HEK293 (cell line): Measurements from ENCODE around the gene ANKRD40CL.
"Not testable (repeated sequence)": the region's sequence is repeated elsewhere in the genome, so short reads cannot be mapped to it uniquely, and the experiment has no call there.

Experiments
- CTCF ChIA-PET: fragments of 350-600 bp; formaldehyde crosslinking; extraction: SDS; loops from one replicate; lab custom pipeline; 2021; ENCODE audit warnings: antibody characterized with exemption; lab: Yijun Ruan, JAX
- POLR2A ChIA-PET: fragments of 300-600 bp; formaldehyde crosslinking; extraction: SDS; loops from one replicate; lab custom pipeline; 2020; ENCODE audit warnings: antibody characterized with exemption, inconsistent platforms; lab: Yijun Ruan, JAX
- H3K27ac ChIP-seq: fragments of 200-500 bp; sonication (Bioruptor generic); 2 replicates; pipeline ENCODE4 v1.5.1; 2014; ENCODE audit warnings: low read depth, low read length, control low read depth, inconsistent platforms; ENCODE audit errors: extremely low read depth
- H3K36me3 ChIP-seq, 2 experiments: fragments of 200-500 bp in 1 of 2; sonication (Bioruptor generic) in 1 of 2; 1 replicate in 1 of 2; 2 replicates in 1 of 2; pipeline ENCODE4 v1.5.1; 2014 to 2017; ENCODE audit warnings: inconsistent platforms in 2 of 2, low read length in 2 of 2; ENCODE audit not compliant: control insufficient read depth in 2 of 2, insufficient read depth in 1 of 2
- H3K4me1 ChIP-seq: fragments of 200-500 bp; sonication (Bioruptor generic); 2 replicates; pipeline ENCODE4 v1.5.1; 2014; ENCODE audit warnings: mild to moderate bottlenecking, low read length, inconsistent platforms; ENCODE audit not compliant: control insufficient read depth, insufficient read depth
- H3K4me3 ChIP-seq: 2 replicates; pipeline ENCODE4 v1.5.1; 2011; ENCODE audit warnings: low read depth, mild to moderate bottlenecking, control low read depth, low read length, moderate library complexity
- H3K9me3 ChIP-seq: fragments of 200-500 bp; sonication (Bioruptor generic); 2 replicates; pipeline ENCODE4 v1.5.1; 2014; ENCODE audit warnings: low read depth, low read length, inconsistent platforms; ENCODE audit not compliant: control insufficient read depth, insufficient read depth
- ZFP41 ChIP-seq: fragments of 450-650 bp; formaldehyde crosslinking; IDR thresholded peaks from 2 replicates; pipeline ENCODE4 v1.5.1; 2016; ENCODE audit warnings: missing biosample characterization, missing genetic modification characterization, borderline replicate concordance
- ZNF121 ChIP-seq: fragments of 450-650 bp; formaldehyde crosslinking; IDR thresholded peaks from 2 replicates; pipeline ENCODE4 v1.5.1; 2016; ENCODE audit warnings: missing biosample characterization, missing genetic modification characterization
- ZNF341 ChIP-seq: fragments of 450-650 bp; formaldehyde crosslinking; IDR thresholded peaks from 2 replicates; pipeline ENCODE4; 2016; ENCODE audit warnings: low read depth, missing biosample characterization, missing genetic modification characterization
- ZNF416 ChIP-seq: fragments of 450-650 bp; formaldehyde crosslinking; IDR thresholded peaks from 2 replicates; pipeline ENCODE4 v1.5.1; 2016; ENCODE audit warnings: missing biosample characterization, missing genetic modification characterization
- ZNF785 ChIP-seq: fragments of 450-650 bp; formaldehyde crosslinking; IDR thresholded peaks from 2 replicates; pipeline ENCODE4 v1.5.1; 2016; ENCODE audit warnings: missing biosample characterization, missing genetic modification characterization
- ZSCAN23 ChIP-seq: fragments of 450-650 bp; formaldehyde crosslinking; IDR thresholded peaks from 2 replicates; pipeline ENCODE4 v1.5.1; 2016; ENCODE audit warnings: missing biosample characterization, missing genetic modification characterization
- TF ChIP-seq, protein P1 (sequence below): fragments of 450-650 bp; formaldehyde crosslinking; IDR thresholded peaks from 2 replicates; pipeline ENCODE4 v1.5.1; 2016; ENCODE audit warnings: missing biosample characterization, missing genetic modification characterization
- TF ChIP-seq, protein P2 (sequence below): fragments of 450-650 bp; formaldehyde crosslinking; IDR thresholded peaks from 2 replicates; pipeline ENCODE4 v1.5.1; 2016; ENCODE audit warnings: missing biosample characterization, missing genetic modification characterization
- TF ChIP-seq, protein P3 (sequence below): fragments of 450-650 bp; formaldehyde crosslinking; IDR thresholded peaks from 2 replicates; pipeline ENCODE4 v1.5.1; 2017; ENCODE audit warnings: missing biosample characterization, missing genetic modification characterization

Gene ANKRD40CL

DNA sequence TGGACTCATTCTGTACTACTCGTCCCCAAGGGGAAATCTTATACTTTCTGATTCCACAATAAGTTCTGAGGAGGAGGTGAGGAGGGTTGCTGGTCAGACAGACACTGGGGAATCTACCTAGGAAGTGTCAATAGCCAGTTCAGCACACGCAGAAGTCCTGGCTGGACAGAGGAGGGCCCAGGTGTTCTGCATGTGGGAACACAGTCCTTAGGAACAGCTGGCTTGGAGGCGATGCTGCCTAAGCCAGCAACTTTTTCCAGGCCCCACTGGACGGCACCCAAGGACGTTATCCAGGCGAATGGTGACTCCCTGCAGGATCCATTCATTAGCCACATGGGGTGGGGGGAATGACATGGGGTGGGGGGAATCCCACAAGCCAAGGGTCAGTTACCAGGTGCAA, 38.2 kb upstream of the ANKRD40CL start:
- Histone ChIP-seq H3K4me3 (no peak overlapping the region), H3K4me1 (no peaks in the 10 kb centered on the region; the same call in 1 of the 2 replicates), H3K27ac (no peak overlapping the region), H3K36me3 (no peaks in the 10 kb centered on the region), H3K9me3 (no peaks in the 10 kb centered on the region)
- ChIA-PET CTCF (interaction anchor here (1.1 to 3.3 kb wide), 4 partner anchors 10 to 37 kb away, joined by 3 to 20 read pairs (median 6); no protein-coding TSS in a partner anchor), POLR2A (no interaction called here)
- TF ChIP-seq, protein P1, sequence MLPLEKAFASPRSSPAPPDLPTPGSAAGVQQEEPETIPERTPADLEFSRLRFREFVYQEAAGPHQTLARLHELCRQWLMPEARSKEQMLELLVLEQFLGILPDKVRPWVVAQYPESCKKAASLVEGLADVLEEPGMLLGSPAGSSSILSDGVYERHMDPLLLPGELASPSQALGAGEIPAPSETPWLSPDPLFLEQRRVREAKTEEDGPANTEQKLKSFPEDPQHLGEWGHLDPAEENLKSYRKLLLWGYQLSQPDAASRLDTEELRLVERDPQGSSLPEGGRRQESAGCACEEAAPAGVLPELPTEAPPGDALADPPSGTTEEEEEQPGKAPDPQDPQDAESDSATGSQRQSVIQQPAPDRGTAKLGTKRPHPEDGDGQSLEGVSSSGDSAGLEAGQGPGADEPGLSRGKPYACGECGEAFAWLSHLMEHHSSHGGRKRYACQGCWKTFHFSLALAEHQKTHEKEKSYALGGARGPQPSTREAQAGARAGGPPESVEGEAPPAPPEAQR (tag by site-specific recombination): no peak
- TF ChIP-seq ZNF785 (tag by site-specific recombination): no peak
- no peak for TF ChIP-seq ZFP41 (tag by site-specific recombination)
- TF ChIP-seq, protein P2, sequence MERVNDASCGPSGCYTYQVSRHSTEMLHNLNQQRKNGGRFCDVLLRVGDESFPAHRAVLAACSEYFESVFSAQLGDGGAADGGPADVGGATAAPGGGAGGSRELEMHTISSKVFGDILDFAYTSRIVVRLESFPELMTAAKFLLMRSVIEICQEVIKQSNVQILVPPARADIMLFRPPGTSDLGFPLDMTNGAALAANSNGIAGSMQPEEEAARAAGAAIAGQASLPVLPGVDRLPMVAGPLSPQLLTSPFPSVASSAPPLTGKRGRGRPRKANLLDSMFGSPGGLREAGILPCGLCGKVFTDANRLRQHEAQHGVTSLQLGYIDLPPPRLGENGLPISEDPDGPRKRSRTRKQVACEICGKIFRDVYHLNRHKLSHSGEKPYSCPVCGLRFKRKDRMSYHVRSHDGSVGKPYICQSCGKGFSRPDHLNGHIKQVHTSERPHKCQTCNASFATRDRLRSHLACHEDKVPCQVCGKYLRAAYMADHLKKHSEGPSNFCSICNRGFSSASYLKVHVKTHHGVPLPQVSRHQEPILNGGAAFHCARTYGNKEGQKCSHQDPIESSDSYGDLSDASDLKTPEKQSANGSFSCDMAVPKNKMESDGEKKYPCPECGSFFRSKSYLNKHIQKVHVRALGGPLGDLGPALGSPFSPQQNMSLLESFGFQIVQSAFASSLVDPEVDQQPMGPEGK (tag by site-specific recombination): no peak
- no peak for TF ChIP-seq ZNF416
- TF ChIP-seq, all 188 proteins: peak for 0

DNA sequence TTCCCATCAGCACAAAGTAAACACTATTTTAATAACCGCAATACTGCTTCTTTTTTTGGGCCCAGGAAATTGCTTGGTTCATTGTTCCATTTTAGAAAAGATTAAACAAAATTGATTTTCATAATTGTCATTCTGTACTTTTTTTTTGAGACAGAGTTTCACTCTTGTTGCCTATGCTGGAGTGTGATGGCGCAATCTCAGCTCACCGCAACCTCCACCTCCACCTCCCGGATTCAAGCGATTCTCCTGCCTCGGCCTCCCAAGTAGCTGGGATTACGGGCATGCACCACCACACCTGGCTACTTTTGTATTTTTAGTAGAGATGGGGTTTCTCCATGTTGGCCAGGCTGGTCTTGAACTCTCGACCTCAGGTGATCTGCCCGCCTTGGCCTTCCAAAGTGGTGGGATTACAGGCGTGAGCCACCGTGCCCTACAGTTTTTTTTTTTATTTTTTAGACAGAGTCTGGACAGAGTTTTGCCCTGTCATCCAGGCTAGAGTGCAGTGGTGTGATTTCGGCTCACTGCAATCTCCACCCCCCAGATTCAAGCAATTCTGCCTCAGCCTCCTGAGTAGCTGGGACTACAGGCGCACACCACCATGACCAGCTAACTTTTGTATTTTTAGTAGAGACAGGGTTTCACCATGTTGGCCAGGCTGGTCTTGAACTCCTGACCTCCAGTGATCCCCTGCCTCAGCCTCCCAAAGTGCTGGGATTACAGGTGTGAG, 37.6 kb upstream of the ANKRD40CL start:
- H3K4me3 ChIP-seq, H3K36me3 ChIP-seq, H3K9me3 ChIP-seq, H3K27ac ChIP-seq, POLR2A ChIA-PET, H3K4me1 ChIP-seq: not testable (repeated sequence)
- CTCF ChIA-PET: interaction anchor here (0.6 to 3.3 kb wide), 3 partner anchors 13 to 123 kb away, joined by 3 to 20 read pairs (median 4); no protein-coding TSS in a partner anchor

DNA sequence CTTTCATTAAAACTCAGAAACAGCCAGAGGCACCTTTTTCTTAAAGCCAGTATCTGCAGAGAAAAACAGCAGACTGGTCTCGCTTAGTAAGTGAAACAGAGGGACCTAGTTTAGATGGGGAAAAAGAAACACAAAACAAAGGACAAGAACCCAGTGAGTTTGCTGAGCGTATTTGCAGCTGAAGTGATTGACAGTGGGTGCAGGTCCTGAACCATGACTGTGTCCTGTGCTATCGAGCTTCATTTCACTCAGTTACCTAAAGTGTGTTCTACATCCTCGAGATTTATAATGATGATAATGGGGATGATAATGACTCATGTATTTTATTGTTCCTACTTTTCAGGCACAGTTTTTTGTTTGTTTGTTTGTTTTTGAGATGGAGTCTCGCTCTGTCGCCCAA, 36.4 kb upstream of the ANKRD40CL start:
- no peaks in the 10 kb centered on the region for H3K36me3 ChIP-seq
- H3K4me1 ChIP-seq: no peaks in the 10 kb centered on the region; the same call in 1 of the 2 replicates
- no peak overlapping the region for H3K27ac ChIP-seq
- ChIA-PET POLR2A (no interaction called here), CTCF (interaction anchor here (0.8 to 5.0 kb wide), 5 partner anchors 11 to 169 kb away, joined by 3 to 41 read pairs (median 3); no protein-coding TSS in a partner anchor)
- TF ChIP-seq ZNF341 (tag by site-specific recombination): no peak
- TF ChIP-seq, protein P3, sequence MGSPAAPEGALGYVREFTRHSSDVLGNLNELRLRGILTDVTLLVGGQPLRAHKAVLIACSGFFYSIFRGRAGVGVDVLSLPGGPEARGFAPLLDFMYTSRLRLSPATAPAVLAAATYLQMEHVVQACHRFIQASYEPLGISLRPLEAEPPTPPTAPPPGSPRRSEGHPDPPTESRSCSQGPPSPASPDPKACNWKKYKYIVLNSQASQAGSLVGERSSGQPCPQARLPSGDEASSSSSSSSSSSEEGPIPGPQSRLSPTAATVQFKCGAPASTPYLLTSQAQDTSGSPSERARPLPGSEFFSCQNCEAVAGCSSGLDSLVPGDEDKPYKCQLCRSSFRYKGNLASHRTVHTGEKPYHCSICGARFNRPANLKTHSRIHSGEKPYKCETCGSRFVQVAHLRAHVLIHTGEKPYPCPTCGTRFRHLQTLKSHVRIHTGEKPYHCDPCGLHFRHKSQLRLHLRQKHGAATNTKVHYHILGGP (tag by site-specific recombination): peak; percentile 74
- H3K4me3 ChIP-seq: no peak overlapping the region
- no peaks in the 10 kb centered on the region for H3K9me3 ChIP-seq

DNA sequence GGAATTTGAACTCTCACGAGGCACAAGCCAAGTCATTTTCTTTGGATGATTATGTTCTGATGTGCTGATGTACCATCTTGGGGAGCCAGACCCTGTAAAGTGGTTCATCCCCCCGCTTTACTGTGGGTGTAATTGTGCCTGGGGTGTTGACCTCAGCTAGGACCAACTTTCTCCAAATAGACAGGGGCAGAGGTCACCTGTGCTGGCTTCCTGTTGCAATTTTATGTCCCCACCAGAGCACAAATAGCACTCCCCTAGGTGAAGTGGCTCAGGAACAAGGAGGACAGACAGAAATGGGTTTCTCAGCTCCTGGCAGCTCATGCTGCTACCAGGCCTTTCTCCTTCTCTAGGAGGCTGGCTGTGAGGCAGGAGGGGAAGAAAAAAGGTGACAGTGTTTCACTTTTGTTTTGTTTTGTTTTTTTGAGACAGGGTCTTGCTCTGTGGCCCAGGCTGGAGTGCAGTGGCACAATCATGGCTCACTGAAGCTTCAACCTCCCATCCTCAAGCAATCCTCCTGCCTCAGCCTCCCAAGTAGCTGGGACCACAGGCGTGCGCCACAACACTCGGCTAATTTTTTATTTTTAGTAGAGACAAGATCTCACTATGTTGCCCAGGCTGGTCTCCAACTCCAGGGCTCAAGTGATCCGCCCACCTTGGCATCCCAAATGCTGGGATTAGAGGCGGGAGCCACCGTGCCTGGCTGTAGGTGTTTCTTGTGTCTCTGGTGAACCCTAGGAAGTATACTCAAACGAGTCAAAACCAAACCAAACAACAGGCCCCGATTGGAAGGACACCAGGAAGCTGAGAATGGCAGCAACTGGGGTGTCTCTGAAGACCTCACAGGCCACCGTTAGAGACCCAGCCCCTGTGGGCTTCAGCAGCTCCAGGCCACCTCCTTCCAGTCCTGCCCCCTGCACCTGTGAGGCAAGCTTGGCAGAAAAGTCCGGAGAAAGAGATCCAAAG, 35.6 kb upstream of the ANKRD40CL start:
- Histone ChIP-seq H3K4me3 (no peak overlapping the region), H3K4me1 (no peaks in the 10 kb centered on the region; the same call in 1 of the 2 replicates), H3K27ac (no peak overlapping the region), H3K9me3 (no peaks in the 10 kb centered on the region)
- CTCF ChIA-PET: interaction anchor here (0.6 to 5.0 kb wide), 9 partner anchors 11 to 185 kb away, joined by 3 to 41 read pairs (median 3); no protein-coding TSS in a partner anchor
- no peak for TF ChIP-seq ZSCAN23 (tag by site-specific recombination)
- peak; percentile 82 for TF ChIP-seq ZNF121 (tag by site-specific recombination)
- TF ChIP-seq, all 188 proteins: peak for 1
- no peaks in the 10 kb centered on the region for H3K36me3 ChIP-seq
- POLR2A ChIA-PET: no interaction called here
